Vagina (tissue), 2 donors: ENCODE data around the gene TFCP2L1.

Experiments
- CTCF ChIP-seq, 3 experiments: fragments of 450-650 bp in 2 of 3; fragments of 200-600 bp in 1 of 3; sonication (generic) in 1 of 3; IDR thresholded peaks; one replicate each; pipeline ENCODE4 v1.5.1; 2017 to 2019; ENCODE audit warnings: antibody characterized with exemption in 3 of 3, mild to moderate bottlenecking in 2 of 3, moderate library complexity in 2 of 3
- POLR2A ChIP-seq, 2 donors: fragments of 450-650 bp; IDR thresholded peaks; one replicate each; pipeline ENCODE4 v1.6.1; 2017; ENCODE audit warnings: antibody characterized with exemption in 2 of 2, mild to moderate bottlenecking in 2 of 2, moderate library complexity in 2 of 2

DNA sequence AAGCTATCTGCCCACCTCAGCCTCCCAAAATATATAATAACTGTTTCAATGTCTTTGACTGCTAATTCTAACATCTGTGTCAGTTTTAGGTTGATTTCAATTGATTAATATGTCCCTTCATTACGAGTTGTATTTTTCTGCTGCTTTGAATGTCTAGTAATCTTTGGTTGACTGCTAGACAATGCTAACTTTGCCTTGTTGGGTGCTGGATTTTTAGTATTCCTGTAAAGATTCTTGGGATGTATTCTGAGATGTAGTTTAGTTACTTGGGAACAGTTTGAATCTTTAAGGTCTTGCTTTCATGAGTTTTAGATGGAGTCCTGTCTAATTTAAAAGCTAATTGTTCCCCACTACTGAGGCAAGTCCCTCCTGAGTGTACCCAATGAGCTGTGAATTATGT is 114.4 kb downstream of the TFCP2L1 start:
- TF ChIP-seq CTCF (IDR thresholded peaks at IDR 0.05) (no peak), POLR2A (IDR thresholded peaks at IDR 0.05) (no peak)
